ENCODE data around the gene ADGRD2. TPM values are rescaled to one million over a fixed set of nuclear protein-coding genes. Genes with fewer than 3 reads are reported as not detected.

ADGRD2 gene
- total RNA-seq, 4 donors from 2014 or later = not detected

DNA sequence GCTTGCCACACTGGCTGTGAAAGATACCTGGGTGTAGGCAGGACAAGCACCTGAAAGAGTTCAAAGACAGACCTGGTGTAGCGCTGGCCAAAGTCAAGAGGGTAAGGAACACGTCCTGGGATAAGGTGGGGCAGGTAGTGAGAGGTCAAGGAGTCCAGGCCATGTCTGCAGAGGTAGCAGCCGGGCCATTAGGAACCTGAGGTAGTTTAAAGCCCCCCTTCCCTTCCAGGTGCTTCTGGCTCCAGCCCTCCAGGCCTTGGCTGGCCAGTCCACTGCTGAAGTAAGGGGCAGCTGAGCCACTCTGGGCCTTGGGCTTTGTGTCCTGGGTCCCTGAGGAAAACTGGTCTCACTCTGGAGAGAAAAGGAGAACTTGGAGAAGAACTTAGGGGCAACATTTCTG, 70.9 kb downstream of the ADGRD2 start:
- Histone ChIP-seq H3K9me3 (no peaks in the 10 kb centered on the region), H3K36me3 (peaks cover 0 to 5% (median 0%) of the 10 kb centered on the region in 3 donors), H3K27ac (no peak overlapping the region), H3K4me3 (no peak overlapping the region), H3K27me3 (no peaks in the 10 kb centered on the region), H3K4me1 (no peaks in the 10 kb centered on the region)
- no peak for DNase-seq
- no peak for TF ChIP-seq CTCF (IDR thresholded peaks at IDR 0.05)
- TF ChIP-seq POLR2A (IDR thresholded peaks at IDR 0.05) = no peak

GRCh38 chr9:124522121-124523098, 72.2 kb downstream of the ADGRD2 start:
- DNase-seq = no peak
- no peaks in the 10 kb centered on the region for H3K9me3 ChIP-seq
- no peak overlapping the region for H3K4me3 ChIP-seq
- no peak for TF ChIP-seq CTCF (IDR thresholded peaks at IDR 0.05)
- TF ChIP-seq POLR2A (IDR thresholded peaks at IDR 0.05) = no peak
- H3K27me3 ChIP-seq = no peaks in the 10 kb centered on the region
- H3K27ac ChIP-seq = no peak overlapping the region
- peaks cover 0 to 11% (median 0%) of the 10 kb centered on the region in 3 donors for H3K36me3 ChIP-seq
- H3K4me1 ChIP-seq = no peaks in the 10 kb centered on the region

DNA sequence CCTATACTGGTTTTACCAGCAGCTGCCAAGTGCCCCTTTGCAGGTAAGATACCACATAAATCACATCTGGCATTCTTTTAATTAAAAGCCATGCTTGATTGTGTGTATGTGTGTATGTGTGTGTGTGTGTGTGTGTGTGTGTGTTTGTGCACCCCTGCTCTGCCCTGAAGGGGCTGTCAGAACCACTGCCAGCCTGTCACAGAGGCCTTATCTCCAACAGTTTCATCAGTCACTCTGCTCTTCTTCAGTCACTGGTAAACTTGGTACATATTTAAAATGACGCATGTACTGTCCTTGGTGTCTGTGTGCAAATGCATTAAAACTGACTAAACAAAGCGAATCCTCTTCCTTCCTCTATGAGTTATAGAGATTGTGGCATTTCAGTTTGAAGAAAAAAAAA, 75.9 kb downstream of the ADGRD2 start:
- Histone ChIP-seq H3K9me3 (no peaks in the 10 kb centered on the region), H3K27me3 (no peaks in the 10 kb centered on the region), H3K4me1 (no peaks in the 10 kb centered on the region), H3K36me3 (peaks cover 0 to 17% (median 0%) of the 10 kb centered on the region in 3 donors), H3K4me3 (no peak overlapping the region), H3K27ac (no peak overlapping the region)
- DNase-seq = no peak
- TF ChIP-seq CTCF (IDR thresholded peaks at IDR 0.05) (no peak), POLR2A (IDR thresholded peaks at IDR 0.05) (no peak)

DNA sequence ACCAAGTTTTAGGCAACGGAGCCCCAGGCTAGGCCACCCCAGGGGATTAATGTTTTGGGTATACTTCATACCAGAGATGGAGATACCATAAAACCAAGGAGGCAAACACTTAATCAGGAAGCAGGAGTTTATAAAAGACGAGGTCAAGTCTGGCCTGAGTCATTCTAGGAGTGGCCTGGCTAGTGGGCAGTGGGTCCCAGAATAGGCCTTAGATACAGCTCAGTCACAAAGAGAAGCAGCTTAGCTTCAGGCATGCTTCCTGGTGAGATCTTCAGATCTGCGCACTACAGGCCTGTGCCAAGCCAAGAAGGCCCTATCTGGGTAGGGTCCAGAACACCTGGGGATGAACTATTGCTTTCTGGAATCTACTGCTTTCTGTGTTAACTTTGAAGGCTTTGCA, 77.5 kb downstream of the ADGRD2 start:
- H3K27me3 ChIP-seq = no peaks in the 10 kb centered on the region
- no peak overlapping the region for H3K27ac ChIP-seq
- peaks cover 0 to 17% (median 0%) of the 10 kb centered on the region in 3 donors for H3K36me3 ChIP-seq
- no peaks in the 10 kb centered on the region for H3K4me1 ChIP-seq
- H3K4me3 ChIP-seq = no peak overlapping the region
- H3K9me3 ChIP-seq = no peaks in the 10 kb centered on the region
- DNase-seq = no peak
- TF ChIP-seq POLR2A (IDR thresholded peaks at IDR 0.05) = no peak
- no peak for TF ChIP-seq CTCF (IDR thresholded peaks at IDR 0.05)

Other genes with a start within 250 kb of the ADGRD2 start
- gene NEK6, start 192.5 kb upstream of the ADGRD2 start, total RNA-seq = 10 to 100 TPM; 38.4 to 77.6 (median 46.9) TPM
- 100 to 1,000 TPM in 1 of 4 donors, 10 to 100 TPM in 3; 67.6 to 110 (median 90.8) TPM for gene PSMB7, start 35.0 kb upstream of the ADGRD2 start, total RNA-seq
- gene NR5A1, start 56.9 kb downstream of the ADGRD2 start, total RNA-seq = under 1 TPM in 1 of 4 donors, not detected in 3; 0.18 TPM

All from Peyer's patch (tissue), 4 donors.